GM10266 (cell line): Measurements from ENCODE around the gene NUB1.

Experiments used
- DNase-seq: peaks from one replicate; pipeline ENCODE4 v3.0.0; 2012; ENCODE audit errors: extremely low spot score
- TF ChIP-seq, protein P1 (sequence below): IDR thresholded peaks from 2 replicates; pipeline ENCODE4 v1.5.1; 2012; ENCODE audit warnings: mild to moderate bottlenecking, low read depth; ENCODE audit not compliant: control insufficient read depth, insufficient read depth; ENCODE audit errors: missing control alignments

NUB1 gene

DNA sequence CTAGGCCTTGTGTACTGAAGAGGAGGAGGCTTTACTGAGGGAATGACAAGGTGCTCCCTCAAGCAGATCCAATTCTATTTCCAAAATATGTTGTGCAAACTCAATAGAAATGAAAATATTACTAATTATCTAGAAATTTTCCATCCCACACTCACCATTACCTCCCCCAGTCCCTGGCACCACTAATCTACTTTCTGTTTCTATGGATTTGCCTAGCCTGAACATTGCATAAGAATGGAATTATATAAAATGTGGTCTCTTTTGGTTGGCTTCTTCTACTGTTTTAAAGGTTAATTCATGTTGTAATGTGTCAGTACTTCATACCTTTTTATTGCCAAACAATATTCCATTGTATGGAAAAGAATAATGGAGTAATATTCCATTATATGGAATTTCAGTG lies 18.7 kb upstream of the NUB1 start:
- DNase-seq: no peak
- TF ChIP-seq, protein P1, sequence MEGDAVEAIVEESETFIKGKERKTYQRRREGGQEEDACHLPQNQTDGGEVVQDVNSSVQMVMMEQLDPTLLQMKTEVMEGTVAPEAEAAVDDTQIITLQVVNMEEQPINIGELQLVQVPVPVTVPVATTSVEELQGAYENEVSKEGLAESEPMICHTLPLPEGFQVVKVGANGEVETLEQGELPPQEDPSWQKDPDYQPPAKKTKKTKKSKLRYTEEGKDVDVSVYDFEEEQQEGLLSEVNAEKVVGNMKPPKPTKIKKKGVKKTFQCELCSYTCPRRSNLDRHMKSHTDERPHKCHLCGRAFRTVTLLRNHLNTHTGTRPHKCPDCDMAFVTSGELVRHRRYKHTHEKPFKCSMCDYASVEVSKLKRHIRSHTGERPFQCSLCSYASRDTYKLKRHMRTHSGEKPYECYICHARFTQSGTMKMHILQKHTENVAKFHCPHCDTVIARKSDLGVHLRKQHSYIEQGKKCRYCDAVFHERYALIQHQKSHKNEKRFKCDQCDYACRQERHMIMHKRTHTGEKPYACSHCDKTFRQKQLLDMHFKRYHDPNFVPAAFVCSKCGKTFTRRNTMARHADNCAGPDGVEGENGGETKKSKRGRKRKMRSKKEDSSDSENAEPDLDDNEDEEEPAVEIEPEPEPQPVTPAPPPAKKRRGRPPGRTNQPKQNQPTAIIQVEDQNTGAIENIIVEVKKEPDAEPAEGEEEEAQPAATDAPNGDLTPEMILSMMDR: no peak

DNA sequence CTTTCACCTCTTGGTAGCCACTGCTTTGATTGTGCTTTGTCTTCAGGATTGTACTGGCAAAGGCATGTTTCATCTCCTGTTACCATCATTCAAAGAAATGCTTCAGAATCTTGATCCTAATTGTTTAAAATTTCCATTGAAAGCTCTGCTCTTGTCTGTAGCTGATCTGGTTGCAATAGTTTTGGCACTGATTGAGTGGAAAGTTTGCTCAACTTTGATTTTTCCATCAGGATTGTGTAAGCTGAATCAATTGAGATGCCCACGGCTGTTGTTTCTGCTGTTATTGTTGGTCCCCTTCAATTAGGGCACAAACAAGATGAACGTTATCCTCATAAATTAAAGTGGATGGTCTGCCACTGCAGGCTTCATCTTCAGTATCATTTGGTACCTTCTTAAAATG lies 14.6 kb upstream of the NUB1 start:
- no peak for DNase-seq

DNA sequence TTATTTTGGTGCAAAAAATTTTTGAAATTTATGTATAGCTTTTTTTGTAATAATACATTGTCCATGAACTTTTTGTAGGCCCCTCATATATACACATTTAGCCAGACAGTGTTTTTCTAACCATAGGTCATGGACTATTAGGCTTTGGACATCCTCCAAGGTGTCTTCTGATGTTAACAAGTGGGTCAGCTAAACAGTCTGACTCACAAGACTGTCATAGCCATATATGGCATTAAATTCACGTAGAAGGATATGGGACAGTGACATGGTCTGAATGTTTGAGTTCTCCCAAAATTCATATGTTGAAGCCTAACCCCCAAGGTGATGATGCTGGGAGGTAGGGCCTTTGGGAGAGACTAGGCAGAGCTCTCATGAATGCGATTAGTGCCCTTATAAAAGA lies 14.0 kb upstream of the NUB1 start:
- no peak for DNase-seq

More for the DNA sequence above, 14.6 kb upstream of the NUB1 start:
- TF ChIP-seq, protein P1: no peak

DNA sequence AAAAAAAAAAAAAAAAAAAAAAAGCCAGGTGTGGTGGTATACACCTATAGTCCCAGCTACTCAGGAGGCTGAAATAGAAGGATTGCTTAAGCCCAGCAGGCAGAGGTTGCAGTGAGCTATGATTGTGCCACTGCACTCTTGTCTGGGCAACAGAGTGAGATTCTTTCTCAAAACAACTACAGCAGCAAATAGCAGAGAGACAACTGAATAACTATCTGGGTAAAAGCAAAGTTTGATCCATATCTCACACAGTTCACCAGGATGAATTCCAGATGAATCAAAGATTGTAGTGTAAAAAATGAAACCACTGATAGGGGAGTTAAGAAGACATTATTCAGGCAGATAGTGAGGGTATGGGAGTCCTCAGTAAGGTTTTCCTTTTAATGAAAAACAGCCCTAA lies 11.4 kb upstream of the NUB1 start:
- DNase-seq: no peak
- TF ChIP-seq, protein P1: no peak

More for the DNA sequence above, 14.0 kb upstream of the NUB1 start:
- TF ChIP-seq, protein P1: no peak

DNA sequence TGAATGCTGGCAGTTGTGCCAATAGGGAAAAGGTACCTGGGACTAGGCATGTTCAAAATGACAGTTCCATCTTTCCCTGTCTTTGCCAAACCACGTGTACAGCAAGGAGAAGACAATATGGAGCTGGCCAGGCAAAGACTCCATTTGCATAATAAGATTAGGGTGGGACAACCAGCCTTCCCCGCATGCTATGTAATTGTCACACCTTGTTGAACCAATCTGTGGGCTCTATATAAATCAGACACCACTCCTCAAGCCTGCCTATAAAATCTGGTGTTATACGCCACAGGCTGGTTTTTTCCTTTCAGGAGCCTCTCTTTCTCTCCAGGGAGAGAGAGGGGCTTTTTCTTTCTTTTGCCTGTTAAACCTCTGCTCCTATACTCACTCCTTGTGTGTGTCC lies 11.0 kb upstream of the NUB1 start:
- no peak for DNase-seq

DNA sequence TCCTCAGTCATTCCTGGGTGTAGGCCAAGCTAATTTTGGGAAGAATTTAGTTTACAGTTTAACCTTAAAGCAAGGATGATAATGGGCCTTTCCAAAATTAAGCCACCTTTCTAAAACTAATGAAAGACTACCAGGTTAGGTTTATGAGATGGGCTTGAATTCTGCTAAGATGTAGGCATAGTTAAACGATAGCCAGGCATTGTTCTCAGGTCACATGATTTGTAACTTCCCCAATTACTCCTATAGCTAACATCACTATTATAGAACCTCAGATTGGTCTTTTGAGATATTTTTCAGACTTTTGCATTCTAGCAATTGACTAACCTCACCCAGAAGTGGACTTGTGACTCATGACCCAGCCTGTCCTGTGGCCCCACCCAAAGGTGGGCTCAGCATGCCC lies 7.0 kb upstream of the NUB1 start:
- TF ChIP-seq, protein P1: no peak
- DNase-seq: no peak

More for the DNA sequence above, 11.0 kb upstream of the NUB1 start:
- TF ChIP-seq, protein P1: no peak

DNA sequence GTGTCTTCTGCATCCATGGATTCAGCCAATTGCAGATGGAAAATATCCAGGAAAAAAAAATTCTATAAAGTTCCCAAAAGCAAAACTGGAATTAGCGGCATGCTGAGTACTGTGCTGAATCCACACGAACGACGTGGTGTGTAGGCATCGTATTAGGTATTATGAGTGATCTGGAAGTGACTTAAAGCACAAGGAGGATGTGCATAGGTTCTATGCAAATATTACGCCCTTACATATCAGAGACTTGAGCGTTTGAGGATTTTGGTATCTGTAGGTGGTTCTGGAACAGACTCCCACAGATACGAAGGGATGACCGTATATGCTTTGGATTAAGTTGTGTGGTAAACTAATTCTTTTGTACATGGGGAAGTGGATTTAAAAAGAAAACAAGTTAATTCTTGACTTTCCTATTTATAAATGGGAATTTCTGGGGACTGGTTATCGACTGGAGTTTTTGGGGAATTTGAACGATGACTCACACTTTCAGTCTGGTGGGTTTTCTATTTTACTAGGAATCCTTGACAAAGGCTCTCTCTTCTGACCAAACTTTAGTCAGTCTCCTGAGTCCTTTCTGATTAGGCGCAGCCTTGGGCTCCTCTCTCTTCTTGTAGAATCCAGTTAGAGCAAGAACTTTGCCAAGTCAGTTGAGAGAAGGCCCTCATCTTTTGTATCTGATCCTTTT lies 5.4 kb upstream of the NUB1 start:
- DNase-seq: no peak
- TF ChIP-seq, protein P1: no peak
